GM12878 (cell line): ENCODE measurements around the gene HIVEP1. TPM values are rescaled to one million over a fixed set of nuclear protein-coding genes. Genes with fewer than 3 reads are reported as not detected.

Experiments
- ATAC-seq: fragments of 200-7000 bp; cut with Tn5 transposase; 3 replicates; pipeline ENCODE4 v1.9.1; 2020; ENCODE audit warnings: mild to moderate bottlenecking, moderate library complexity
- BruUV-seq: library from RNA; stranded (reverse); fragments of 400-500 nt; replicated peaks from 2 replicates; lab custom pipeline; 2021; lab: Mats Ljungman, UMichigan
- CTCF ChIA-PET: fragments of 300-600 bp; sonication (Branson Sonifier 250); formaldehyde crosslinking; extraction: SDS; loops from one replicate; lab custom pipeline; 2021; ENCODE audit warnings: inconsistent platforms; lab: Yijun Ruan, JAX
- POLR2A ChIA-PET: fragments of 350-600 bp; formaldehyde crosslinking; extraction: SDS; loops from one replicate; lab custom pipeline; 2021; ENCODE audit warnings: inconsistent platforms; lab: Charles Lee
- RAD21 ChIA-PET: fragments of 300-600 bp; sonication (Branson Sonifier 250); formaldehyde crosslinking; loops from one replicate; lab custom pipeline; 2023; ENCODE audit warnings: antibody characterized with exemption; ENCODE audit not compliant: unreplicated experiment; lab: Charles Lee
- SMC1A ChIA-PET: fragments of 300-600 bp; sonication (Branson Sonifier 250); formaldehyde crosslinking; loops from one replicate; lab custom pipeline; 2023; ENCODE audit not compliant: unreplicated experiment, uncharacterized antibody; lab: Charles Lee
- DNase-seq: peaks from one replicate; pipeline ENCODE4 v3.0.0-alpha.2; 2011; ENCODE audit warnings: low read depth, low spot score
- FAIRE-seq: peaks from 3 replicates; lab custom pipeline; 2011; peaks lifted over from hg19 to GRCh38; lab: Jason Lieb, UNC
- H2AFZ ChIP-seq: 2 replicates; pipeline ENCODE4 v1.6.0; 2011; ENCODE audit warnings: low read depth, low read length, control low read depth; ENCODE audit not compliant: control insufficient read depth
- H3K27ac ChIP-seq: 2 replicates; pipeline ENCODE4 v1.5.1; 2011; ENCODE audit warnings: control low read depth; ENCODE audit not compliant: control insufficient read depth, insufficient read depth
- H3K27me3 ChIP-seq, 2 experiments: replicated peaks in 1 of 2; 2 replicates each; pipeline versions ENCODE4 v1.6.0 to v1.6.1; 2011; ENCODE audit warnings: low read length in 1 of 2; ENCODE audit not compliant: control insufficient read depth in 2 of 2, insufficient read depth in 2 of 2
- H3K36me3 ChIP-seq, 2 experiments: 2 replicates each; pipeline ENCODE4 v1.5.1; 2011; ENCODE audit warnings: low read length in 1 of 2; ENCODE audit not compliant: control insufficient read depth in 2 of 2, insufficient read depth in 2 of 2
- H3K4me1 ChIP-seq: 2 replicates; pipeline ENCODE4 v1.6.1; 2011; ENCODE audit warnings: mild to moderate bottlenecking, low read length, moderate library complexity, mixed read lengths; ENCODE audit not compliant: control insufficient read depth, insufficient read depth
- H3K4me2 ChIP-seq: 2 replicates; pipeline ENCODE4 v1.6.0; 2011; ENCODE audit warnings: control low read depth; ENCODE audit not compliant: control insufficient read depth, insufficient read depth
- H3K4me3 ChIP-seq: fragments of 200-600 bp; sonication (generic); 2 replicates; pipeline ENCODE4 v1.5.1; 2016
- H3K79me2 ChIP-seq: 2 replicates; pipeline ENCODE4 v1.6.0; 2011; ENCODE audit warnings: low read length; ENCODE audit not compliant: control insufficient read depth, insufficient read depth
- H3K9ac ChIP-seq: 2 replicates; pipeline ENCODE4 v1.8.0; 2011; ENCODE audit warnings: low read length, control low read depth, mixed read lengths; ENCODE audit not compliant: control insufficient read depth, insufficient read depth
- H3K9me3 ChIP-seq: replicated peaks from 3 replicates; pipeline ENCODE4 v1.5.1; 2011; ENCODE audit warnings: mild to moderate bottlenecking, low read length; ENCODE audit not compliant: control insufficient read depth, insufficient read depth
- H4K20me1 ChIP-seq: 2 replicates; pipeline ENCODE4 v1.6.0; 2011; ENCODE audit not compliant: control insufficient read depth, insufficient read depth
- CTCF ChIP-seq, 3 experiments: IDR thresholded peaks in 2 of 3; conservative IDR thresholded peaks in 1 of 3; 2 replicates each; pipeline ENCODE4 v1.5.1; 2011; ENCODE audit warnings: low read depth in 3 of 3, low read length in 3 of 3, mild to moderate bottlenecking in 3 of 3, control low read depth in 2 of 3, moderate library complexity in 2 of 3, inconsistent platforms in 1 of 3, mixed read lengths in 1 of 3; ENCODE audit not compliant: control insufficient read depth in 2 of 3, insufficient read depth in 1 of 3; ENCODE audit errors: extremely low read depth in 1 of 3
- GABPA ChIP-seq: IDR thresholded peaks from 2 replicates; pipeline ENCODE4 v1.6.1; 2014; ENCODE audit warnings: antibody characterized with exemption, low read depth, mild to moderate bottlenecking, inconsistent platforms
- GATAD2B ChIP-seq: fragments of 450-650 bp; conservative IDR thresholded peaks from 2 replicates; pipeline ENCODE4 v1.6.1; 2017; ENCODE audit warnings: low read depth, mild to moderate bottlenecking, moderate library complexity
- KDM1A ChIP-seq: fragments of 200-600 bp; sonication (generic); IDR thresholded peaks from 2 replicates; pipeline ENCODE4 v1.6.1; 2016; ENCODE audit warnings: borderline replicate concordance
- RAD21 ChIP-seq: IDR thresholded peaks from 2 replicates; pipeline ENCODE4 v1.6.1; 2011; ENCODE audit warnings: mild to moderate bottlenecking, low read depth, low read length, moderate library complexity; ENCODE audit not compliant: insufficient read depth
- SPI1 ChIP-seq: IDR thresholded peaks from 2 replicates; pipeline ENCODE4 v1.6.1; 2011; ENCODE audit warnings: low read depth, mild to moderate bottlenecking, low read length, moderate library complexity, borderline replicate concordance; ENCODE audit not compliant: insufficient read depth
- YBX1 ChIP-seq: fragments of 450-650 bp; IDR thresholded peaks from 2 replicates; pipeline ENCODE4 v1.6.1; 2016; ENCODE audit warnings: antibody characterized with exemption
- WGBS: methylation state at CpG from one replicate; pipeline ENCODE4 v1.1.6; 2016; ENCODE audit warnings: low lambda C conversion rate; ENCODE audit not compliant: insufficient replicate concordance, insufficient coverage; ENCODE audit errors: missing lambda C conversion rate; 5-methylcytosine and 5-hydroxymethylcytosine counted together
- in situ Hi-C: fragments of 300-500 bp; cut with MboI; formaldehyde crosslinking; loops from 9 replicates; pipeline ENCODE4 v1.14.3; 2018; ENCODE audit warnings: mixed read lengths
- intact Hi-C: fragments of 100-400 bp; cut with micrococcal nuclease; formaldehyde crosslinking; loops from one replicate; pipeline ENCODE4 v1.14.2; 2022; ENCODE audit not compliant: unreplicated experiment
- polyA plus RNA-seq, 11 experiments: library from polyadenylated mRNA; depleted of rRNA in 4 of 11; unstranded in 6 of 11; stranded (reverse) in 5 of 11; fragments of >200 nt; fragmentation: Nextera tagmentation in 4 of 11; fragmentation: Illumina TruSeq in 1 of 11; extraction: Ambion mirVana in 4 of 11; extraction: Trizol in 1 of 11; gene quantifications; 1 replicate in 1 of 11; 2 replicates in 10 of 11; pipeline versions ENCODE4 v1.2.1 to v1.2.3, GENCODE V29; 2011 to 2016; ENCODE audit warnings: inconsistent platforms in 2 of 11, missing spikeins in 2 of 11, low read depth in 1 of 11
- total RNA-seq, 4 experiments: library from RNA; depleted of rRNA in 3 of 4; stranded (reverse); fragments of >200 nt in 3 of 4; fragmentation: Illumina TruSeq in 1 of 4; extraction: Trizol in 1 of 4; gene quantifications; 2 replicates each; pipeline versions ENCODE4 v1.2.1 to v1.2.3, GENCODE V29; 2013 to 2021

HIVEP1 gene
- total and polyA plus RNA-seq, 10 of the 15 experiments (the other 5 are each of a cell fraction or from before 2014, with no cell fraction given) = 4.3 to 37.5 (median 21.6) TPM

- ATAC-seq = no peak
- WGBS = 92% methylated on average over 3 of the region's 3 CpGs
Measured at GRCh38 chr6:12034349-12034748, 22.2 kb downstream of the HIVEP1 start.

GRCh38 chr6:12034837-12035236 lies 22.7 kb downstream of the HIVEP1 start:
- no TSS peak for BruUV-seq
- Histone ChIP-seq H2AFZ (no peak overlapping the region), H4K20me1 (no peaks in the 10 kb centered on the region), H3K9ac (no peak overlapping the region)
- intact Hi-C loops = no loop called here
- TF ChIP-seq SPI1 (no peak), CTCF (IDR thresholded peaks at IDR 0.05 in 2 of 3, conservative IDR thresholded peaks at IDR 0.05 in 1 of 3; ENCODE audit: control insufficient read depth in 2 of 3, extremely low read depth in 1 of 3, insufficient read depth in 1 of 3, low read depth in 3 of 3, low read length in 3 of 3) (0 out of 6 replicates have a peak, but pooled peaks of 1 of the 3 experiments have one; percentile 6), RAD21 (0 out of 2 replicates have a peak, but pooled peaks have one; percentile 4)
- TF ChIP-seq, all 136 proteins: peak for 2
- Histone ChIP-seq H3K79me2 (peaks cover 88% of the 10 kb centered on the region), H3K4me2 (no peak overlapping the region), H3K4me1 (peaks cover 20% of the 10 kb centered on the region), H3K36me3 (peaks cover 4 to 7% of the 10 kb centered on the region in 2 experiments; a peak in 3 of 4 replicates), H3K9me3 (peaks cover 10% of the 10 kb centered on the region; the same call in 2 of the 3 replicates), H3K27ac (no peak overlapping the region), H3K27me3 (no peaks in the 10 kb centered on the region), H3K4me3 (no peak overlapping the region)
- 94% methylated on average over 5 of the region's 5 CpGs for WGBS
- no peak for DNase-seq
- POLR2A ChIA-PET = no interaction called here
- CTCF ChIA-PET = no interaction called here
- ATAC-seq = no peak
- no peak for FAIRE-seq
- in situ Hi-C loops = no loop called here
- SMC1A ChIA-PET = interaction anchor here (1.0 to 1.3 kb wide), 6 partner anchors 9 to 313 kb away, joined by 3 to 4 read pairs (median 3); no protein-coding TSS in a partner anchor
- RAD21 ChIA-PET = interaction anchor here (1.3 kb wide), 1 partner anchor 379 kb away, joined by 4 read pairs; no protein-coding TSS in a partner anchor

More at GRCh38 chr6:12034349-12034748, 22.2 kb downstream of the HIVEP1 start:
- no peak overlapping the region for H2AFZ ChIP-seq
- H3K79me2 ChIP-seq = peaks cover 88% of the 10 kb centered on the region
- H3K9ac ChIP-seq = no peak overlapping the region
- no peak for TF ChIP-seq GABPA
- TF ChIP-seq GATAD2B = no peak
- TF ChIP-seq YBX1 = no peak
- no peak for TF ChIP-seq KDM1A
- in situ Hi-C loops (no loop called here), intact Hi-C loops (no loop called here)
- FAIRE-seq (no peak), DNase-seq (no peak)
- peaks cover 20% of the 10 kb centered on the region for H3K4me1 ChIP-seq
- ChIA-PET POLR2A (no interaction called here), CTCF (no interaction called here), RAD21 (interaction anchor here (1.3 kb wide), 1 partner anchor 378 kb away, joined by 4 read pairs; no protein-coding TSS in a partner anchor), SMC1A (interaction anchor here (1.0 to 1.3 kb wide), 6 partner anchors 9 to 312 kb away, joined by 3 to 4 read pairs (median 3); no protein-coding TSS in a partner anchor)
- no peaks in the 10 kb centered on the region for H3K27me3 ChIP-seq
- no peak overlapping the region for H3K27ac ChIP-seq
- H3K4me3 ChIP-seq = no peak overlapping the region
- H3K4me2 ChIP-seq = no peak overlapping the region
- H3K9me3 ChIP-seq = peaks cover 10% of the 10 kb centered on the region
- H3K36me3 ChIP-seq = peaks cover 1 to 10% of the 10 kb centered on the region in 2 experiments; a peak in 2 of 4 replicates
- no TSS peak for BruUV-seq
- H4K20me1 ChIP-seq = no peaks in the 10 kb centered on the region
